Testis (tissue), 3 donors: ENCODE results near the gene DPF3. TPM values are rescaled to one million over a fixed set of nuclear protein-coding genes. Genes with fewer than 3 reads are reported as not detected.

Source experiments
- DNase-seq: peaks from one replicate; pipeline ENCODE4 v3.0.0-alpha.2; 2019
- H3K27ac ChIP-seq, 2 donors: fragments of 200-600 bp; sonication (generic); one replicate each; pipeline ENCODE4 v1.5.1; 2019
- H3K27me3 ChIP-seq: fragments of 200-600 bp; sonication (generic); one replicate; pipeline ENCODE4 v1.5.1; 2019
- H3K36me3 ChIP-seq: fragments of 200-600 bp; sonication (generic); one replicate; pipeline ENCODE4 v1.5.1; 2017; ENCODE audit warnings: low read depth; ENCODE audit errors: missing control alignments
- H3K4me1 ChIP-seq: fragments of 200-600 bp; sonication (generic); one replicate; pipeline ENCODE4 v1.5.1; 2019
- H3K4me3 ChIP-seq, 2 donors: fragments of 200-600 bp; sonication (generic); one replicate each; pipeline ENCODE4 v1.5.1; 2017 to 2019
- H3K9me3 ChIP-seq: fragments of 200-600 bp; sonication (generic); one replicate; pipeline ENCODE4 v1.5.1; 2017
- POLR2A ChIP-seq: fragments of 450-650 bp; IDR thresholded peaks from one replicate; pipeline ENCODE4 v1.6.1; 2017; ENCODE audit warnings: antibody characterized with exemption, mild to moderate bottlenecking, moderate library complexity
- WGBS, 2 donors: methylation state at CpG; one replicate each; pipeline ENCODE4 v1.1.5; 2018; 5-methylcytosine and 5-hydroxymethylcytosine counted together
- intact Hi-C: fragments of 100-400 bp; cut with DNase I; formaldehyde crosslinking; loops from one replicate; pipeline ENCODE4 v1.15.1; 2023; ENCODE audit warnings: low total_unique reads
- polyA plus RNA-seq: library from polyadenylated mRNA; stranded (reverse); fragments of 350-450 nt; fragmentation: Illumina TruSeq; extraction: RNeasy Lipid Tissue Mini Kit (QIAGEN cat#74804); gene quantifications from one replicate; pipeline ENCODE4 v1.2.3, GENCODE V29; 2014; ENCODE audit warnings: low read depth, low replicate concordance; ENCODE audit not compliant: insufficient read depth
- total RNA-seq, 2 donors: library from RNA; depleted of rRNA; stranded (reverse); fragments of >200 nt; gene quantifications; one replicate each; pipeline ENCODE4 v1.2.3, GENCODE V29; 2016
- TF ChIP-seq, protein P1 (sequence below), 3 experiments: fragments of 450-650 bp in 2 of 3; fragments of 200-600 bp in 1 of 3; sonication (generic) in 1 of 3; IDR thresholded peaks; one replicate each; pipeline ENCODE4 v1.5.1; 2016 to 2019; ENCODE audit warnings: antibody characterized with exemption in 3 of 3, mild to moderate bottlenecking in 2 of 3, moderate library complexity in 1 of 3

Gene DPF3
- total and polyA plus RNA-seq, 3 donors from 2014 or later = 14.6 to 41.6 (median 26.4) TPM

DNA sequence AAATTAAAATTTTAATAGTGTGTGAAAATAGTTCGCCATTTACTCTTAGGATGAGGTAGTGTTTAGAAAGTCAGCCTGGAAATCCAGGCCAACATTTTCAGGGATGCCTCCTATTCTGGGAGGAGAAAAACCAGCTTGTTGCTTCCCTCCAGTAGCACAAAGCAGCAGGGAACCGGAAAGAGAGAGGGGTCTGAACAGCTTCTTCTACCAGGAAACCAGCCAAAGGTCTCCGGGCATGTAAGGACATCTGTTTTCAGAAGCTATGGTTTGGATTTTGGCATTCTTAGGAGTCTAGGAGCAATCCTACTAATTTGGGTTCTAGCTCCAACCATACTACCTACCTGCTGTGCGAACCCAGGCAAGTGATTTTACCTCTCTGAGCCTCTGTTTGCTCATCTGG, 85.3 kb downstream of the DPF3 start:
- WGBS, 2 donors = 67 to 74% methylated on average over 4 of the region's 4 CpGs
- H3K4me1 ChIP-seq = no peaks in the 10 kb centered on the region
- H3K36me3 ChIP-seq = no peaks in the 10 kb centered on the region
- intact Hi-C loops = no loop called here
- H3K27ac ChIP-seq = no peak overlapping the region
- H3K27me3 ChIP-seq = no peaks in the 10 kb centered on the region
- DNase-seq = no peak
- no peak overlapping the region for H3K4me3 ChIP-seq
- H3K9me3 ChIP-seq = no peaks in the 10 kb centered on the region
- no peak for TF ChIP-seq POLR2A
- TF ChIP-seq, protein P1, sequence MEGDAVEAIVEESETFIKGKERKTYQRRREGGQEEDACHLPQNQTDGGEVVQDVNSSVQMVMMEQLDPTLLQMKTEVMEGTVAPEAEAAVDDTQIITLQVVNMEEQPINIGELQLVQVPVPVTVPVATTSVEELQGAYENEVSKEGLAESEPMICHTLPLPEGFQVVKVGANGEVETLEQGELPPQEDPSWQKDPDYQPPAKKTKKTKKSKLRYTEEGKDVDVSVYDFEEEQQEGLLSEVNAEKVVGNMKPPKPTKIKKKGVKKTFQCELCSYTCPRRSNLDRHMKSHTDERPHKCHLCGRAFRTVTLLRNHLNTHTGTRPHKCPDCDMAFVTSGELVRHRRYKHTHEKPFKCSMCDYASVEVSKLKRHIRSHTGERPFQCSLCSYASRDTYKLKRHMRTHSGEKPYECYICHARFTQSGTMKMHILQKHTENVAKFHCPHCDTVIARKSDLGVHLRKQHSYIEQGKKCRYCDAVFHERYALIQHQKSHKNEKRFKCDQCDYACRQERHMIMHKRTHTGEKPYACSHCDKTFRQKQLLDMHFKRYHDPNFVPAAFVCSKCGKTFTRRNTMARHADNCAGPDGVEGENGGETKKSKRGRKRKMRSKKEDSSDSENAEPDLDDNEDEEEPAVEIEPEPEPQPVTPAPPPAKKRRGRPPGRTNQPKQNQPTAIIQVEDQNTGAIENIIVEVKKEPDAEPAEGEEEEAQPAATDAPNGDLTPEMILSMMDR (IDR thresholded peaks at IDR 0.05) = no peak

DNA sequence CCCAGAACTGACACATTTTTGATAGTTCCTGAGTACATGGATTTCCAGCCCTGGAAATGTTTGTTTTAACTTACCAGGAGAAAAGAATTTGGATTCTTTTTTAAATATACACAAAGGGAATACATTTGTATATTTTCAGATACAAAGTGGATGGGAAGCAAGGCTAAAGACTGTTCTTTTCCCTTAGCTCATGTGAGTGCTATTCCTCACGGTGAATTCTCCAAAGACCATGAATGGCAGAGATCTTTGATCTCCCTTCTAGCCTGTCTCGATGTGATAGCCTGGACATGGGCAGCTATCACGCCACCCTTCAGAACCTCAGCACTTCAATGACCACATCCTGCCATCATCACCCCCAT, 91.3 kb downstream of the DPF3 start:
- H3K9me3 ChIP-seq = no peaks in the 10 kb centered on the region
- no peaks in the 10 kb centered on the region for H3K27me3 ChIP-seq
- no peaks in the 10 kb centered on the region for H3K36me3 ChIP-seq
- no peak overlapping the region for H3K27ac ChIP-seq
- TF ChIP-seq, protein P1 (IDR thresholded peaks at IDR 0.05) = no peak
- TF ChIP-seq POLR2A = no peak
- H3K4me1 ChIP-seq = no peaks in the 10 kb centered on the region
- WGBS, 2 donors = 90 to 92% methylated on average over 3 of the region's 3 CpGs
- intact Hi-C loops = no loop called here
- H3K4me3 ChIP-seq = no peak overlapping the region
- no peak for DNase-seq

DNA sequence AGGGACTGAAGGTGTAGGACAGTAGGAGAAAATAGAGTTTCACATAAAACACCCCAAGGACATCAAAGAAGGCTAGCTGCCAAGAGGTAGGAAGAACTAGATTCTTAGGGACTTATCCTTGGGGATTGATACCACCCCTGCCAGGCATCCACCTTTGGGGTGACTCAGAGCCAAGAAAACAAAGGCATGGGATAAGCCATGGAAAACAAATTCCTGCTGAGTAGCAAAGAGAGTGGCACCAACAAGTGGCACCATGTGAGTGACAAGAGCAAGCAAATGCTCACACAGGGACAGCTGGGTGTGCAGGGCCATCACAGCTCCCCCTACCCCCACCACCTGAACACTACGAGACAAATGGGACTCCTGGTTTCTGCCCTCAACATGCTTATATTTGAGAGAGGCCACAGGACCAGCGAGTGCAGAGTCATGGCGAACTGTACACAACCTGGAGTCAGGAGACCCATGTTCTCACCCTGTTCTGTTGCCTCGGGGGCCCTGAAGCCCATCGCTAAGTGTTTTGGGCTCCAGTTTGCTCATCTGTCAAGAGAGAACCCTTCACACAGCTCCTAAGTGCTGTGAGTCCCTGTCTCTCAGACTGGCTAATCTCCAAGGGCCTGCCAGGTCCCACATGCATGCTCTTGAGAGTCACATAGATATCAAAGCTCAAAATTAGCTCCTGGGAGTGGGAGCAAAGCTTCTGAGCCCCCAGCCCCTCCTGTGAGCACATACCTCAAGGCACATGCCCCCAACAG, 91.9 kb downstream of the DPF3 start:
- H3K27ac ChIP-seq = no peak overlapping the region
- TF ChIP-seq, protein P1 (IDR thresholded peaks at IDR 0.05) = no peak
- no peak for TF ChIP-seq POLR2A
- no peak for DNase-seq
- no peak overlapping the region for H3K4me3 ChIP-seq
- H3K27me3 ChIP-seq = no peaks in the 10 kb centered on the region
- H3K9me3 ChIP-seq = no peaks in the 10 kb centered on the region
- H3K36me3 ChIP-seq = no peaks in the 10 kb centered on the region
- no peaks in the 10 kb centered on the region for H3K4me1 ChIP-seq
- 92 to 94% methylated on average over 5 of the region's 5 CpGs for WGBS, 2 donors
- intact Hi-C loops = no loop called here

DNA sequence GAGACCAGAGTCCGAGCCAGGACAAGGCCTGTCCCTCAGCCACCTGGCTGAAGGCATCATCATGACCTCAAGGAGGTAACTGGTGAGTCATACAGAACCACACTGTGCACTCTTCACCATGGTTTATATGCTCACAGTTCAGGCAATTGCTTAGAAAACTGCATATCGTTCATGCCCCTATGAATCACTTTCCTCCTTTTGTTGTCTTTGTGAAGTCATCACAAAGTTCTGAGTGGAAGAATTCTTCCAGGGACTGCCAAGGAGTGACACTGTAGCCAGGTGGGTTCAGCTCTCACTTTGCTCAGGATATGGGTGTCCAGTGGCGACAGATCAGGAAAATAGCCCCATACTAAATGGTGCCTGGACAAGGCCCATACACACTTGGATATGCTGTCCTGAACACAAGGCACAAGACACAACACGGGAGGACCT, 92.5 kb downstream of the DPF3 start:
- Histone ChIP-seq H3K4me1 (no peaks in the 10 kb centered on the region), H3K27me3 (no peaks in the 10 kb centered on the region), H3K4me3 (no peak overlapping the region), H3K27ac (no peak overlapping the region), H3K9me3 (no peaks in the 10 kb centered on the region), H3K36me3 (no peaks in the 10 kb centered on the region)
- WGBS, 2 donors = 75 to 85% methylated on average over 4 of the region's 4 CpGs
- intact Hi-C loops = no loop called here
- no peak for DNase-seq
- no peak for TF ChIP-seq POLR2A
- TF ChIP-seq, protein P1 (IDR thresholded peaks at IDR 0.05) = no peak

DNA sequence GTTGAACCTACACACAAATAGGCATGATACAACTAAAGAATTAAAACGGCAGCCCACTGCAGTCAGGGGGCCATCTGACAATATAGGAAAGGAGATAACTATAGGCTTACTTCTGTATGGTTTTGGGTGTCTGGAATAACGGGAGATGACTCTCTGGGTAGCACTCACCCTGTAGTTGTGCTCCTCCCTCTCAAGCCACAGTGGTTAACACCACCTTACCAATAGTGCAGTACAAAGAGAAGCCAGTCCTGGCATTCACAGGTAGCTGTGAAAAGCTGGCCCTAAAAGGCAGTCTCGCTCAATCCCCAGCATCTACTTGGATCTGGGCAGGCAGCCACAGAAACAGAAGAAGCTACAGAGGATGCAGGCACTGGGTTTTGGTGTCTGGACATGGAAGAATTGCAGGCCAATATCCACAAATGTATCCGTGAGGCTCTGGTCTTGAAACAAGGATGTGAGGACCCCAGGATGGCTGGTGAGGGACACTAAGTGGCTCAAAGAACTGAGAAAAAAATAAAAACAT, 93.0 kb downstream of the DPF3 start:
- intact Hi-C loops = no loop called here
- Histone ChIP-seq H3K27me3 (no peaks in the 10 kb centered on the region), H3K4me1 (no peaks in the 10 kb centered on the region), H3K4me3 (no peak overlapping the region), H3K36me3 (no peaks in the 10 kb centered on the region), H3K9me3 (no peaks in the 10 kb centered on the region), H3K27ac (no peak overlapping the region)
- TF ChIP-seq, protein P1 (IDR thresholded peaks at IDR 0.05) = no peak
- no peak for TF ChIP-seq POLR2A
- no peak for DNase-seq
- 87 to 94% methylated on average over 4 of the region's 4 CpGs for WGBS, 2 donors
